WTC11 (cell line): ENCODE data around the gene ATL1. TPM values are rescaled to one million over a fixed set of nuclear protein-coding genes. Genes with fewer than 3 reads are reported as not detected.

Source experiments
- ATAC-seq: fragments of 200-7000 bp; cut with Tn5 transposase; 2 replicates; pipeline ENCODE4 v1.10.0; 2021; ENCODE audit warnings: mild to moderate bottlenecking, moderate library complexity
- CTCF ChIA-PET: fragments of 300-600 bp; sonication (Branson Sonifier 250); formaldehyde crosslinking; loops from one replicate; lab custom pipeline; 2021; ENCODE audit warnings: antibody characterized with exemption; lab: Charles Lee
- POLR2A ChIA-PET: fragments of 350-600 bp; sonication (Branson Sonifier 250); formaldehyde crosslinking; loops from one replicate; lab custom pipeline; 2021; ENCODE audit warnings: antibody characterized with exemption; lab: Charles Lee
- DNase-seq: peaks from one replicate; pipeline ENCODE4 v3.0.0; 2021; ENCODE audit warnings: low spot score
- H3K27ac Mint-ChIP-seq: 2 replicates; pipeline ENCODE4 v1.8.0; 2021; ENCODE audit warnings: mixed read lengths
- H3K27me3 Mint-ChIP-seq: 2 replicates; pipeline ENCODE4 v1.8.0; 2021; ENCODE audit warnings: low read depth, mild to moderate bottlenecking, moderate library complexity, mixed read lengths
- H3K36me3 Mint-ChIP-seq: 2 replicates; pipeline ENCODE4 v1.8.0; 2021; ENCODE audit warnings: mixed read lengths
- H3K4me1 Mint-ChIP-seq: 2 replicates; pipeline ENCODE4 v1.8.0; 2022; ENCODE audit warnings: mixed read lengths
- H3K4me3 Mint-ChIP-seq: 2 replicates; pipeline ENCODE4 v1.8.0; 2021; ENCODE audit warnings: mild to moderate bottlenecking, moderate library complexity, mixed read lengths
- H3K9me3 Mint-ChIP-seq: 2 replicates; pipeline ENCODE4 v1.8.0; 2021; ENCODE audit warnings: mixed read lengths
- FOXJ3 ChIP-seq: sonication (generic); formaldehyde crosslinking; IDR thresholded peaks from 2 replicates; pipeline ENCODE4 v1.9.0; 2021; ENCODE audit warnings: missing genetic modification reagents, mild to moderate bottlenecking, borderline replicate concordance
- FOXK1 ChIP-seq: sonication (generic); formaldehyde crosslinking; IDR thresholded peaks from 2 replicates; pipeline ENCODE4 v1.8.0; 2022; ENCODE audit warnings: mild to moderate bottlenecking, moderate library complexity, missing genetic modification reagents
- HMGXB4 ChIP-seq: sonication (generic); formaldehyde crosslinking; IDR thresholded peaks from 2 replicates; pipeline ENCODE4 v1.8.1; 2023; ENCODE audit warnings: mild to moderate bottlenecking, moderate library complexity, missing genetic modification reagents
- JAZF1 ChIP-seq: fragments of 250-450 bp; sonication (Bioruptor Pico); IDR thresholded peaks from 2 replicates; pipeline ENCODE4 v1.9.0; 2021; ENCODE audit warnings: moderate library complexity, mild to moderate bottlenecking, inconsistent platforms
- MXD4 ChIP-seq: fragments of 250-450 bp; sonication (Bioruptor Pico); IDR thresholded peaks from 2 replicates; pipeline ENCODE4 v1.8.0; 2021; ENCODE audit warnings: mild to moderate bottlenecking, moderate library complexity, borderline replicate concordance
- SMAD3 ChIP-seq: sonication (generic); formaldehyde crosslinking; IDR thresholded peaks from 2 replicates; pipeline ENCODE4 v1.8.0; 2022; ENCODE audit warnings: missing genetic modification reagents, mild to moderate bottlenecking, borderline replicate concordance
- SMAD4 ChIP-seq: sonication (generic); formaldehyde crosslinking; IDR thresholded peaks from 2 replicates; pipeline ENCODE4 v1.8.0; 2022; ENCODE audit warnings: mild to moderate bottlenecking, missing genetic modification reagents
- TP53 ChIP-seq: sonication (generic); formaldehyde crosslinking; IDR thresholded peaks from 2 replicates; pipeline ENCODE4 v1.8.1; 2023; ENCODE audit warnings: mild to moderate bottlenecking, missing genetic modification reagents
- USF1 ChIP-seq: sonication (generic); formaldehyde crosslinking; IDR thresholded peaks from 2 replicates; pipeline ENCODE4 v1.8.0; 2022; ENCODE audit warnings: mild to moderate bottlenecking, missing genetic modification reagents
- ZNF121 ChIP-seq: sonication (generic); formaldehyde crosslinking; IDR thresholded peaks from 2 replicates; pipeline ENCODE4 v1.8.0; 2023; ENCODE audit warnings: missing genetic modification reagents
- ZNF138 ChIP-seq: sonication (generic); formaldehyde crosslinking; conservative IDR thresholded peaks from 2 replicates; pipeline ENCODE4 v1.8.1; 2022; ENCODE audit warnings: mild to moderate bottlenecking, moderate library complexity, missing genetic modification reagents
- ZNF219 ChIP-seq: sonication (generic); formaldehyde crosslinking; IDR thresholded peaks from 2 replicates; pipeline ENCODE4 v1.8.0; 2023; ENCODE audit warnings: missing genetic modification reagents, mild to moderate bottlenecking, borderline replicate concordance
- ZNF425 ChIP-seq: fragments of 250-450 bp; sonication (Bioruptor Pico); conservative IDR thresholded peaks from 2 replicates; pipeline ENCODE4 v1.9.0; 2021; ENCODE audit warnings: mild to moderate bottlenecking
- ZNF671 ChIP-seq: fragments of 250-450 bp; sonication (Bioruptor Pico); IDR thresholded peaks from 2 replicates; pipeline ENCODE4 v1.8.0; 2021; ENCODE audit warnings: mild to moderate bottlenecking
- ZSCAN18 ChIP-seq: fragments of 250-450 bp; sonication (Bioruptor Pico); IDR thresholded peaks from 2 replicates; pipeline ENCODE4 v2.1.2; 2022; ENCODE audit warnings: mild to moderate bottlenecking, moderate library complexity
- total RNA-seq: library from RNA; stranded (reverse); gene quantifications from 3 replicates; pipeline ENCODE4 v1.2.3, GENCODE V29; 2021
- TF ChIP-seq, protein P1 (sequence below): sonication (generic); formaldehyde crosslinking; conservative IDR thresholded peaks from 2 replicates; pipeline ENCODE4 v1.8.1; 2023; ENCODE audit warnings: mild to moderate bottlenecking, low read depth, missing genetic modification reagents, moderate library complexity
- TF ChIP-seq, protein P2 (sequence below): sonication (generic); formaldehyde crosslinking; IDR thresholded peaks from 2 replicates; pipeline ENCODE4 v1.8.0; 2023; ENCODE audit warnings: missing genetic modification reagents, mild to moderate bottlenecking, borderline replicate concordance

Gene ATL1
- total RNA-seq, 1 experiment from 2014 or later = 3.7 TPM

DNA sequence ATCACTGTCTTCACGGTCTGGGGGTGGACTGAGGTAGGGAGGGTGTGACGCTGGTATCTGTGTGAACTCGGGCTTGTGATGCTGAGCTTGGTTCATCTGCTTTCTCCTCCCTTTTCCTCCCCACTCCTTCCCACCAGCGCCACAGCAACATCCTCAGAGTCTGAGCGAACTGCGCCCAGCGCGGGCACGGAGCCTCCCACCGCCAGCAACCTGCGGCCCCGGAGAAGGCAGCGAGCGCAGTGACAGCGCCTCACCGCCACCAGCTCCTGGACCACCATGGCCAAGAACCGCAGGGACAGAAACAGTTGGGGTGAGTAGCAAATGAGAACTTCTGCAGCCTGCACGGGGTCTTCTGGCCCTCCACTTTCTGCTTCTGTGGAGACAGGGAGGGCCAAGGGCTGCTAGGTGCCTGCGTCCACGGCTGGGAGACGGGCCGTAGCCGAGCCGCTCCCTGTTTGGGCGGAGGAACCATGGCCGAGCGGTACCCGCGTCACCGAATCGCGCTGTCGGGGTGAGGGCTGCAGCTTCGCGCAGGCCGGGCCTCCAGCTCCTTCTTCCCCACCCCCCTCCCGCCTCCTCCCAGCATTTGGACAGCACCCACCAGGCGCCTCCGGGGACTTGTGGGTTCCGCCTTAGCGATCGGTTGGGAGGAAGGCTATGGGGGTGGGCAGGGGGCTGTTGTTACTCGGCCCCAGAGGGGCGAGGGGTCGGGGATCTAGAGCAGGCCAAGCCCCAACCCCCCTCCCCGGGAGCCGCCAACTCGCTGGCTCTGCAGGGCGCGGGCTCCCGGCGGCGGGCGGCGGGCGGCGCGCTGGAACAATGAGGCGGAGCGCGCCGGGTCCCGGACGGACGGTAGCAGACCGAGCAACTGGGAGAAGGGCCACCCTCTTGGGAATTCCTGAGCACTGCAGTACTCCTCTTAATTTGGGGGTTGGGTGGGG is at the start of gene ATL1 (continued):
- TF ChIP-seq USF1 (CRISPR knock-in tag) (peak; percentile 28; the same call in 1 of the 2 replicates), ZNF121 (CRISPR knock-in tag) (no peak), ZSCAN18 (CRISPR knock-in tag) (no peak), ZNF425 (CRISPR knock-in tag) (no peak), JAZF1 (CRISPR knock-in tag) (no peak), MXD4 (CRISPR knock-in tag) (no peak), ZNF219 (CRISPR knock-in tag) (no peak; the same call in 1 of the 2 replicates), FOXJ3 (CRISPR knock-in tag) (no peak), TP53 (CRISPR knock-in tag) (no peak), FOXK1 (CRISPR knock-in tag) (peak; percentile 52; the same call in 1 of the 2 replicates), ZNF671 (CRISPR knock-in tag) (no peak), ZNF138 (CRISPR knock-in tag) (no peak), HMGXB4 (CRISPR knock-in tag) (peak; percentile 95)
- TF ChIP-seq, protein P1, sequence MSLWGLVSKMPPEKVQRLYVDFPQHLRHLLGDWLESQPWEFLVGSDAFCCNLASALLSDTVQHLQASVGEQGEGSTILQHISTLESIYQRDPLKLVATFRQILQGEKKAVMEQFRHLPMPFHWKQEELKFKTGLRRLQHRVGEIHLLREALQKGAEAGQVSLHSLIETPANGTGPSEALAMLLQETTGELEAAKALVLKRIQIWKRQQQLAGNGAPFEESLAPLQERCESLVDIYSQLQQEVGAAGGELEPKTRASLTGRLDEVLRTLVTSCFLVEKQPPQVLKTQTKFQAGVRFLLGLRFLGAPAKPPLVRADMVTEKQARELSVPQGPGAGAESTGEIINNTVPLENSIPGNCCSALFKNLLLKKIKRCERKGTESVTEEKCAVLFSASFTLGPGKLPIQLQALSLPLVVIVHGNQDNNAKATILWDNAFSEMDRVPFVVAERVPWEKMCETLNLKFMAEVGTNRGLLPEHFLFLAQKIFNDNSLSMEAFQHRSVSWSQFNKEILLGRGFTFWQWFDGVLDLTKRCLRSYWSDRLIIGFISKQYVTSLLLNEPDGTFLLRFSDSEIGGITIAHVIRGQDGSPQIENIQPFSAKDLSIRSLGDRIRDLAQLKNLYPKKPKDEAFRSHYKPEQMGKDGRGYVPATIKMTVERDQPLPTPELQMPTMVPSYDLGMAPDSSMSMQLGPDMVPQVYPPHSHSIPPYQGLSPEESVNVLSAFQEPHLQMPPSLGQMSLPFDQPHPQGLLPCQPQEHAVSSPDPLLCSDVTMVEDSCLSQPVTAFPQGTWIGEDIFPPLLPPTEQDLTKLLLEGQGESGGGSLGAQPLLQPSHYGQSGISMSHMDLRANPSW (CRISPR knock-in tag) = no peak

- Mint-ChIP-seq H3K4me3 (no peak overlapping the region), H3K36me3 (peaks cover 2% of the 10 kb centered on the region; the same call in 1 of the 2 replicates), H3K27me3 (no peaks in the 10 kb centered on the region), H3K9me3 (no peaks in the 10 kb centered on the region), H3K4me1 (no peaks in the 10 kb centered on the region), H3K27ac (no peak overlapping the region)
- CTCF ChIA-PET = no interaction called here
- ATAC-seq (no peak), DNase-seq (no peak)
- TF ChIP-seq SMAD3 = no peak
- TF ChIP-seq, protein P2, sequence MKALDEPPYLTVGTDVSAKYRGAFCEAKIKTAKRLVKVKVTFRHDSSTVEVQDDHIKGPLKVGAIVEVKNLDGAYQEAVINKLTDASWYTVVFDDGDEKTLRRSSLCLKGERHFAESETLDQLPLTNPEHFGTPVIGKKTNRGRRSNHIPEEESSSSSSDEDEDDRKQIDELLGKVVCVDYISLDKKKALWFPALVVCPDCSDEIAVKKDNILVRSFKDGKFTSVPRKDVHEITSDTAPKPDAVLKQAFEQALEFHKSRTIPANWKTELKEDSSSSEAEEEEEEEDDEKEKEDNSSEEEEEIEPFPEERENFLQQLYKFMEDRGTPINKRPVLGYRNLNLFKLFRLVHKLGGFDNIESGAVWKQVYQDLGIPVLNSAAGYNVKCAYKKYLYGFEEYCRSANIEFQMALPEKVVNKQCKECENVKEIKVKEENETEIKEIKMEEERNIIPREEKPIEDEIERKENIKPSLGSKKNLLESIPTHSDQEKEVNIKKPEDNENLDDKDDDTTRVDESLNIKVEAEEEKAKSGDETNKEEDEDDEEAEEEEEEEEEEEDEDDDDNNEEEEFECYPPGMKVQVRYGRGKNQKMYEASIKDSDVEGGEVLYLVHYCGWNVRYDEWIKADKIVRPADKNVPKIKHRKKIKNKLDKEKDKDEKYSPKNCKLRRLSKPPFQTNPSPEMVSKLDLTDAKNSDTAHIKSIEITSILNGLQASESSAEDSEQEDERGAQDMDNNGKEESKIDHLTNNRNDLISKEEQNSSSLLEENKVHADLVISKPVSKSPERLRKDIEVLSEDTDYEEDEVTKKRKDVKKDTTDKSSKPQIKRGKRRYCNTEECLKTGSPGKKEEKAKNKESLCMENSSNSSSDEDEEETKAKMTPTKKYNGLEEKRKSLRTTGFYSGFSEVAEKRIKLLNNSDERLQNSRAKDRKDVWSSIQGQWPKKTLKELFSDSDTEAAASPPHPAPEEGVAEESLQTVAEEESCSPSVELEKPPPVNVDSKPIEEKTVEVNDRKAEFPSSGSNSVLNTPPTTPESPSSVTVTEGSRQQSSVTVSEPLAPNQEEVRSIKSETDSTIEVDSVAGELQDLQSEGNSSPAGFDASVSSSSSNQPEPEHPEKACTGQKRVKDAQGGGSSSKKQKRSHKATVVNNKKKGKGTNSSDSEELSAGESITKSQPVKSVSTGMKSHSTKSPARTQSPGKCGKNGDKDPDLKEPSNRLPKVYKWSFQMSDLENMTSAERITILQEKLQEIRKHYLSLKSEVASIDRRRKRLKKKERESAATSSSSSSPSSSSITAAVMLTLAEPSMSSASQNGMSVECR = no peak
- TF ChIP-seq SMAD4 (CRISPR knock-in tag) = no peak
- POLR2A ChIA-PET = no interaction called here
Measured at GRCh38 chr14:50510157-50510556, 49.8 kb upstream of the ATL1 start.
